HG03139 (cell line): ENCODE results near the gene DLK1.

ENCODE experiments used
- ATAC-seq: cut with Tn5 transposase; IDR thresholded peaks from one replicate; pipeline ENCODE4 v1.9.1; 2021; ENCODE audit not compliant: unreplicated experiment

The DLK1 gene

GRCh38 chr14:100693877-100694578, 32.7 kb upstream of the DLK1 start:
- no peak for ATAC-seq

DNA sequence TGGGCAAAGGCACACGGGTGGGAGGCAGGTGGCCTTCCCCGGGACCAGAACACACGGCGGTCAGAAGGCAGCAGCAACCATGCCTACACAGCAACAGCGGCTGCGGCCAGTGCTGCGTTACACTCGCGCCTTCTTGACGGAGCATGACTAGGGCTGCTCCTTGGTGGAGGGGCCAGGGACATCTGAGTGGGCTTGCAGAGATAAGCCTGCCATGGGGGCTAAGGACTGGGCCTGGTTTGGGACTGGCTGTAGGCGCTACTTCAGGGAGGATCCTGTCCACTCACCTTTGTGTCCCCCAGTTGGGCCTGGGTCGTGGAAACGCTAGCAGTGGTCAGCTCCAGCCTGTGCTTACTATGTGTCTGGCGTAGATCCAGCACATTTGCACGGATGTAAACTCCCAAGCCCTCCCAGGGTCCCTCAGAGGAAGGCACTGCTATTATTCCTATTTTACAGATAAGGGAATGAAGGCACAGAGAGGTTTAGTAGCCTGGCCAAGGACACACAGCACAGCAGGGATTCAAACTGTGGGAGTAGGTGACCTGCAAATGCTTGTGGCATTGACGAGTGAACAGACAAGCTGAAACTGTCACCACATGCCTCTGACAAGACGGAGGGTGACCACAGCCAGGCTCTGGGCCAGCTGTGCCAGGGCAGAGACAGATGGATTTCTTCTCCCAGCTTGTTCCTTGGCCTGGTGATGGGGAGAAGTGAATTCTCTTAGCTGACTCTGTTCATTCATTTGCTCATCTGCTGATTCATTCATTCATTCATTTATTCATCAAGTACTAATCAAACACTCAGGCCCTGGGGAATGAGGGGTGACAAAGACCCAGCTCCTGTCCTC, 31.9 kb upstream of the DLK1 start:
- no peak for ATAC-seq

DNA sequence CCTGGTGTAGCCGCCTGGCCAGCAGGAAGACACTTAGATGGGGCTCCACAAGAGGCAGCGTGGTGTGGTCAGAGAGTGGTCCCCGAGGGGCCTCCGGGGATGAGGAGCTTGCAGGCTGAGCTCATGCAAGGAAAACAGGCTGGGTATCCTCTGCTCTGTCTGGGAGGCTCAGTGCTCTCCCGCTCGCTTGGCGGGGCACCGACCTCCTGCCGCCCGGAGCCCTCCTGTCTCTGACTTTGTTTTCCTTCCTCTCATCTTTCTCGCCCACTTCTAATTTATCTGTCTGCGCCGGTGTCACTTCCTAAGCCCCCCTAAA, 31.3 kb upstream of the DLK1 start:
- ATAC-seq = no peak

DNA sequence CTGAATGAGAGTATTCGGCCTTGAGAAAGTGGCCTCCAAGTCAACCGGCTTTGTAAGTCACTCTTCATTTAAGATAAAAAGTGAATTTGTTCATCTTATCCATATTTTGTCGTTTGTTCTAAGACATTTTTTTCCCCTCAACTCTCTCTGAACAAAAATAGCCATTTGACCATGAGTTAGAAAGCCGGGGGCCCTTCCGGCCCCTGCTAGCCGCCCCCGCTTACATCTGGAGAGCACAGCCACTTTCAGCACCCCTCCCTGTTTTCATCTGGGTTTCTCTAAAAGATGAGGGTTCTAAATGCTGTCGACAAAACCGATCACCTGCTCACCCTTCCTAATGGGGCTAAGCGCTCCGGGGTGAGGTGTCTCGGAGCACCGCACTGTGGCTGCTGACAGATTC, 30.7 kb upstream of the DLK1 start:
- ATAC-seq = no peak

GRCh38 chr14:100696590-100696989, 30.1 kb upstream of the DLK1 start:
- no peak for ATAC-seq

GRCh38 chr14:100698066-100698465, 28.6 kb upstream of the DLK1 start:
- no peak for ATAC-seq

GRCh38 chr14:100698666-100699448, 27.8 kb upstream of the DLK1 start:
- no peak for ATAC-seq

DNA sequence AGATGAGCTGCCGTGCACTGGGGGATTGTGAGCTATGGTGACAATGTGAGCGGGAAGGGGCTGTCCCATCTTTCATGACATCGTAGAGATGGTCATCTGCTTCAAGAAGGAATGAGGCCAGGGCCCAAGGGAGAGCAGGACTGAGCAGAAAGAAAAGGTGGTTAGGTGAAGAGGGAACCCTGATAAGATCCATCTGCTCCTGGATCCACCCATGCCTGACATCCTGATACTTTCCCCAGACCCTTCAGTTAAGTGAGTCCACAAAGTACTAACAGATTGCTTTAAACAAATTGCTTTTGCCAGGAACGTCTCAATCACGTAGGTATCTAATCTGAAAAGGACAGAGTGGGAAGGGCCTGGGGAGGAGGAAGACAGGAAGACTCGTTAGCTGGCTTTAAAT, 25.4 kb upstream of the DLK1 start:
- no peak for ATAC-seq

DNA sequence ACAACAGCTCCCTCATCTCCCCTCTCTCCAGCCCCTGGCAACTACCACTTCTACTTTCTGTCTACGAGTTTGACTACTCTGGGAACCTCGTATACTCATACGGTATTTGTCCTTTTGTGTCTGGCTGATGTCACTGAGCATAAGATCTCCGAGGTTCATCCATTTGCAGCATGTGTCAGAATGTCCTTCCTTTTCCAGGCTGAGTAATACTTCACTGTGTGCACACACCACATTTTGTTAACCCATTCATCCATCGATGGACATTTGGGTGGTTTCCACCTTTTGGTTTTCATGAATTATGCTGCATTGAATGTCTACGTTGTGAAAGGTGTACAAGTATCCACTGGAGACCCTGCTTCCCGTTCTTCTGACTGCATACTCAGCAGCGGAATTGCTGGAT, 24.1 kb upstream of the DLK1 start:
- no peak for ATAC-seq

DNA sequence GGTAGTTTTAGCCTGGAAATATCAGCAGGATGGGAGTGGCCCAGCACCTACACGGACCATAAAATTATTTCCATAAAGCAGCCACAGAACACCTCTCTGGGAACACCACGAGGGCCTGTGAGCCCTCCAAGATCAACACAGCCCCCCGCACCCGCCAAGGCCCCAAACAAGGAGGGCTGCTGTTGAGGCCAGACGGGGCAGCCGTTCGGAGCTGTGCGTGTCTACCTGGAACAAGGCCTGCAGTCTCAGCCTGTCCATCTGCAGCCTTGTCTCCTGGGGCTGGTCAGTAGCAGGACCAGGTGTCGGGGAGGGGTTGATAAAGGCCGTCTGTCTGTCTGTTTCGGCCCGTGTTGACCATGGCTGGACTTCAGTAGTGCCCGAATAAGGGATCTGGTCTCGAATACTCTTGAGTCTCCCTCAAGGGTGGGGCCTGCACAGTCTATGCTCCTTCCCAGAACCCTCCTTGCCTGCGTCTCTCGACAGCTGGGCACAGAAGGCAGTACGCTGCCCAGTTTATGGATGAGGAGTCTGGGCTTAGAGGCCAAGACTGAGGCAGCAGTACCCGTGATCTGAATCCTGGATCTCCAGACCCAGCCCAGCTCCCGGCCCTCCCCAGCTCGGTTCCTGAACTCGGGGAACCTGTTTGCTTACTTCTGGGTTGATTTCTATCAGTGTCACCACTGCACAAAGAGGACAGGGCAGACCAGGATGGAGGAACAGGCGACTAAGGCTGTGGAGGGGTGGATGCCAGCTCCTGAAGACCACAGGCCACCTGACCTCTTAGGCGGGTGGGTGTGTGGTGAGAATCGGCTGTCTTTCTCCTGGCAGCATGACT, 23.1 kb upstream of the DLK1 start:
- ATAC-seq = no peak

DNA sequence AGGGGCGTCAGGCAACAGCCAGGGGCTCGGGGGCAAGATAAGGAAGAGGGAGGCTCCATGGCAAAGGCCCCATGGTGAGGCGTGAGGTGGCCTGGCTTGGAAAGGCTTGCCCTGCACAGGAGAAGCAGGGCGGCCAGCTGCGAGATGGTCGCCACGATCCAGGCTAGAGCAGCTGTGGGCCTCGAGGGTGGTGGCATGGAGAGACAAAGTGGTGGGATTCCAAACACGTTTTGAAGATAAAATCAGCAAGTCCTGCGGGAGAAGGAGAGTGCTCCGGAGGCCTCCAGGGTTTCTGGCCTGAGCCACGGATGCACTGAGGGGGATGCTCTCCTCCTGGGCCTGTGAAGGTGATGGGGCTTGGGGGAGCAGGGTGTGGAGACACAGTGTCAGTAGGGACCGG, 20.5 kb upstream of the DLK1 start:
- ATAC-seq = no peak

GRCh38 chr14:100706860-100707259, 19.8 kb upstream of the DLK1 start:
- no peak for ATAC-seq

- ATAC-seq = no peak
Observed at GRCh38 chr14:100708425-100709288, 18.0 kb upstream of the DLK1 start.

- ATAC-seq = no peak
Observed at GRCh38 chr14:100709289-100710284, 17.1 kb upstream of the DLK1 start.

GRCh38 chr14:100710391-100710790, 16.3 kb upstream of the DLK1 start:
- ATAC-seq = no peak

DNA sequence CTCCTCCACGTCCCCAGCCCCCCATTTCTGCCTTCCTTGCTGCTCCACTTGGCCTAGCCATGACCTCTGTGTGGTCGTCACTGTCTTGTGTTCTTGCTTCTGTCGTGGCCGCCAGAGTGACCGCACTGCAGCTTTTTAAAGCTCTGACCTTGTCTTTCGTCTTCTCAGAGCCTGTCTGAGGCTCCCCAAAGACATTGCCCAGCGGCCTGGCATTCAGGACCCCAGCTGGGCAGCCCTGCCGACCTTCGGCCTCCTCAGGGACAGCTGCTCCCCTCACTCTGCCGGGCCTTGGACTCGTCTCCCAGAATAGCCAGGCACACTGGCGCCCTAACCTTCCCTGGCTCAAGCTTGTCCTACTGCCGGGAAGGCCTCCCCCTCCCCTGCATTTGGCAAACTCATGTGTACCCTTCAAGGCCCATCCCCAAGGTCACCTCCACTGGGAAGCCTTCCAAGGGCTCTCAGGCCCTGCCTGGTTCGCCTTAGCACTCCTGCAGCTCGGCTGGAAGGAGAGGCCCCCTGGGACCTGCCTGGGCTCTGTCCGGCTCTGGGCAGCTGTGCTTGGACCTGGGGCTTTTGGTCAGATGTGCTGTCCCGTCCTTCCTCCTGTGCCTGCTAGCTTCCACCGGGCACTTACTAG, 15.7 kb upstream of the DLK1 start:
- no peak for ATAC-seq

DNA sequence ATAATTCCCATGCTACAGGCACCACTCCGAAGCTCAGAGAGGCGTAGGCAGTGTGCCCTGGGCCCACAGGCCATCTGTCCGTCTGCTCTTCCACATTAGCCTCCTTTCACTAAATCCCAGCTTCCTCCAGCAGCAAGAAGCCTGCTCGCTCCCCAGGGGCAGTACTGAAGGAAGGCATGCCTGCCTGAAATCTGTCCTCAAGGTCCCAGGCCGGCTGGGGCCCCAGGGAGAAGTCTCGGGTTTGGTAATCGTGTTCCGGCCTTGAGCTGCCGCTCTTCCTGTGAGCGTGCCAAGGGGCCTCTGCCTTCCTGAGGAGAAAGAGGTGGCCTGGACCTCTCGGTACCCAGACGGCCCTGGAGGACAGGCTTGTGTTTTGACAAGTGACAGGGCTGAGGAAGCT, 15.2 kb upstream of the DLK1 start:
- no peak for ATAC-seq

- ATAC-seq = no peak
Observed at GRCh38 chr14:100712490-100712889, 14.2 kb upstream of the DLK1 start.
